Left renal cortex interstitium (tissue), 4 donors: Measurements from ENCODE around the gene PPBP. TPM values are rescaled to one million over a fixed set of nuclear protein-coding genes. Genes with fewer than 3 reads are reported as not detected.
"Not testable (repeated sequence)": the region's sequence is repeated elsewhere in the genome, so short reads cannot be mapped to it uniquely, and the experiment has no call there.

ENCODE experiments used
- DNase-seq, 4 donors: peaks; one replicate each; pipeline ENCODE4 v3.0.0-alpha.2; 2013; ENCODE audit warnings: low read depth in 4 of 4, low spot score in 2 of 4, missing footprints in 1 of 4
- polyA plus RNA-seq, 4 donors: library from polyadenylated mRNA; unstranded; fragments of 120-200 nt; gene quantifications; one replicate each; pipeline ENCODE4 v1.2.1, GENCODE V29; 2013; ENCODE audit not compliant: insufficient read length in 4 of 4

The PPBP gene
- polyA plus RNA-seq, 4 donors = 12.0 to 30.1 (median 22.3) TPM

GRCh38 chr4:73998040-73999011 is 10.3 kb upstream of the PPBP start, which contains the start of gene CXCL5:
Gene CXCL5, minus strand, starts transcription at chr4:73998677. Its CDS starts 96 bp downstream, at chr4:73998581.
- no peak for DNase-seq

GRCh38 chr4:73992050-73992449 is 4.1 kb upstream of the PPBP start:
- DNase-seq = no peak

- no peak for DNase-seq
Observed at GRCh38 chr4:73991742-73992000, 3.7 kb upstream of the PPBP start.

GRCh38 chr4:73990988-73991741 is 3.2 kb upstream of the PPBP start:
- DNase-seq = no peak

- no peak for DNase-seq
Observed at GRCh38 chr4:73989928-73990327, 1.9 kb upstream of the PPBP start.

GRCh38 chr4:73989031-73989430 is 1.0 kb upstream of the PPBP start:
- DNase-seq = no peak

GRCh38 chr4:73985528-73985852 is 2.5 kb downstream of the PPBP start:
- no peak for DNase-seq

- no peak for DNase-seq
Observed at GRCh38 chr4:73984736-73985527, 3.1 kb downstream of the PPBP start.

GRCh38 chr4:73981175-73981574 is 6.8 kb downstream of the PPBP start:
- not testable (repeated sequence) for DNase-seq

- DNase-seq = no peak
Observed at GRCh38 chr4:73979407-73979957, 8.5 kb downstream of the PPBP start.

GRCh38 chr4:73978886-73979285 is 9.1 kb downstream of the PPBP start:
- no peak for DNase-seq

GRCh38 chr4:73976716-73977115 is 11.3 kb downstream of the PPBP start:
- DNase-seq = no peak

GRCh38 chr4:73976217-73976616 is 11.8 kb downstream of the PPBP start:
- DNase-seq = no peak

GRCh38 chr4:73974352-73974751 is 13.6 kb downstream of the PPBP start:
- DNase-seq = no peak

GRCh38 chr4:73970945-73971344 is 17.0 kb downstream of the PPBP start:
- no peak for DNase-seq

GRCh38 chr4:73970011-73970410 is 18.0 kb downstream of the PPBP start:
- DNase-seq = no peak

- DNase-seq = no peak
Observed at GRCh38 chr4:73967866-73968265, 20.1 kb downstream of the PPBP start.

- DNase-seq = no peak
Observed at GRCh38 chr4:73964862-73965611, 23.0 kb downstream of the PPBP start.

GRCh38 chr4:73962724-73963123 is 25.3 kb downstream of the PPBP start:
- no peak for DNase-seq

GRCh38 chr4:73959041-73959440 is 28.9 kb downstream of the PPBP start:
- DNase-seq = not testable (repeated sequence)
